Measurements from ENCODE around the gene TMC1. TPM values are rescaled to one million over a fixed set of nuclear protein-coding genes. Genes with fewer than 3 reads are reported as not detected.

TMC1 gene
- total and polyA plus RNA-seq, 2 of the 8 experiments (the other 6 are each of a cell fraction or from before 2014, with no cell fraction given), result 0.95 to 0.98 TPM

DNA sequence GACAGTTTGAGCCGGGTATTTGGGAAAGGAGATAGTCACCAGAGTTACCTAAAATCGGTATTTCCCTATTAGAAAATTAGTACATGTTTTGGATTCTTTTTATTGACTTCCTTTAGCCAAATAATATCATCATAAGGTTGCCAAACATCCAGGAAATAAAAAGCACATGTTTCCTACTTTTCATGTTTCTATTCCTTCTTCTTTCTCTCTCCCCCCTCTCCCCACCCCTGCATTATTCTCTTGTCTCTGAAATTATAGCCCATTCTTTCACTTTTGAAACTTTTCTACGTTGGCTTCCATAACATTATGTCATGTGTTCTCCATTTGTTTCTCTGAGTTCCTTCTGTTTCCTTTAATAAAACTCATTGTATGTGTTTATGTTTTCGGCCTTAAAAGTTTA is 269.6 kb downstream of the TMC1 start:
- ChIA-PET CTCF (ENCODE audit: partially characterized antibody) (interaction anchor here (0.6 kb wide), 1 partner anchor 322 kb away, joined by 3 read pairs; no protein-coding TSS in a partner anchor), POLR2A (ENCODE audit: partially characterized antibody) (no interaction called here)
- Histone ChIP-seq H3K23ac (ENCODE audit: insufficient read length) (no peak overlapping the region), H3K23me2 (ENCODE audit: low read depth, low read length) (no peaks in the 10 kb centered on the region), H3K4me1 (replicated peaks in 1 of 4; ENCODE audit: control insufficient read depth in 3 of 4, insufficient read depth in 4 of 4, low read length in 3 of 4) (no peaks in the 10 kb centered on the region), H3K79me1 (ENCODE audit: low read depth, low read length) (no peaks in the 10 kb centered on the region), H2BK15ac (ENCODE audit: low read length) (no peak overlapping the region), H3K56ac (replicated peaks; ENCODE audit: insufficient read length, low read depth, low read length) (no peak overlapping the region), H3K27me3 (replicated peaks in 1 of 4; ENCODE audit: control insufficient read depth in 3 of 4, extremely low read depth in 1 of 4, insufficient read depth in 3 of 4, low read length in 3 of 4) (no peaks in the 10 kb centered on the region), H3K9me3 (ENCODE audit: insufficient read depth in 2 of 2, low read depth in 1 of 2, low read length in 1 of 2) (no peaks in the 10 kb centered on the region), H3K18ac (ENCODE audit: extremely low read depth, low read length) (no peak overlapping the region), H2BK12ac (ENCODE audit: low read depth, low read length) (no peak overlapping the region), H3K79me2 (ENCODE audit: control insufficient read depth in 1 of 2, insufficient read depth in 2 of 2, low read length in 2 of 2) (no peaks in the 10 kb centered on the region), H2AK5ac (ENCODE audit: low read depth, low read length) (no peak overlapping the region), H2BK120ac (replicated peaks; ENCODE audit: low read depth, low read length) (no peak overlapping the region), H3K4me2 (ENCODE audit: insufficient read depth in 1 of 2, low read depth in 2 of 2, low read length in 2 of 2) (no peak overlapping the region), H2BK5ac (ENCODE audit: low read depth, low read length) (no peak overlapping the region), H2AFZ (ENCODE audit: low read length) (no peak overlapping the region), H4K8ac (ENCODE audit: extremely low read depth, insufficient read depth, low read length) (no peak overlapping the region), H2BK20ac (ENCODE audit: low read length) (no peak overlapping the region), H3K9ac (replicated peaks in 1 of 4; ENCODE audit: extremely low read depth in 1 of 4, low read depth in 3 of 4, low read length in 3 of 4) (no peak overlapping the region), H3K36me3 (ENCODE audit: control insufficient read depth in 2 of 4, insufficient read depth in 4 of 4, low read length in 3 of 4) (no peaks in the 10 kb centered on the region; a peak in 1 of 8 replicates), H3K4ac (replicated peaks; ENCODE audit: insufficient read length, low read depth, low read length) (no peak overlapping the region), H4K91ac (replicated peaks; ENCODE audit: insufficient read length, low read length) (no peak overlapping the region), H4K20me1 (replicated peaks in 1 of 2; ENCODE audit: control insufficient read depth in 1 of 2, insufficient read depth in 2 of 2, low read length in 2 of 2) (no peaks in the 10 kb centered on the region), H3K27ac (ENCODE audit: low read depth, low read length) (no peak overlapping the region), H3K14ac (ENCODE audit: insufficient read length) (no peak overlapping the region), H4K5ac (ENCODE audit: insufficient read length, low read depth, low read length) (no peak overlapping the region), H3K4me3 (ENCODE audit: extremely low read depth in 1 of 4, insufficient read depth in 2 of 4, low read depth in 3 of 4, low read length in 4 of 4) (no peak overlapping the region)
- WGBS, 2 experiments (ENCODE audit: extremely low coverage in 1 of 2, insufficient coverage in 1 of 2, insufficient read length in 1 of 2, insufficient replicate concordance in 2 of 2, low coverage in 1 of 2, low lambda C conversion rate in 2 of 2, missing lambda C conversion rate in 1 of 2), result 91% methylated on average over 4 of the region's 4 CpGs; no CpG with 5 or more reads in 1 of the 2 experiments
- no peak for FAIRE-seq
- DNase-seq (ENCODE audit: low read depth in 1 of 2, low spot score in 2 of 2), result no peak
- TF ChIP-seq RXRA (IDR thresholded peaks at IDR 0.05; ENCODE audit: insufficient read depth, low read depth, low read length), result no peak
- TF ChIP-seq PHF8 (conservative IDR thresholded peaks at IDR 0.05; ENCODE audit: low read depth, low read length), result no peak
- TF ChIP-seq CEBPB (IDR thresholded peaks at IDR 0.05; ENCODE audit: low read depth, low read length), result no peak
- no peak for TF ChIP-seq RAD21 (IDR thresholded peaks at IDR 0.05 in 1 of 2, conservative IDR thresholded peaks at IDR 0.05 in 1 of 2; ENCODE audit: low read depth in 2 of 2, low read length in 2 of 2)
- no peak for TF ChIP-seq BRCA1 (IDR thresholded peaks at IDR 0.05; ENCODE audit: low read depth, low read length)
- TF ChIP-seq FOSL1 (IDR thresholded peaks at IDR 0.05; ENCODE audit: insufficient read depth, low read depth, low read length), result no peak
- TF ChIP-seq, protein P1, sequence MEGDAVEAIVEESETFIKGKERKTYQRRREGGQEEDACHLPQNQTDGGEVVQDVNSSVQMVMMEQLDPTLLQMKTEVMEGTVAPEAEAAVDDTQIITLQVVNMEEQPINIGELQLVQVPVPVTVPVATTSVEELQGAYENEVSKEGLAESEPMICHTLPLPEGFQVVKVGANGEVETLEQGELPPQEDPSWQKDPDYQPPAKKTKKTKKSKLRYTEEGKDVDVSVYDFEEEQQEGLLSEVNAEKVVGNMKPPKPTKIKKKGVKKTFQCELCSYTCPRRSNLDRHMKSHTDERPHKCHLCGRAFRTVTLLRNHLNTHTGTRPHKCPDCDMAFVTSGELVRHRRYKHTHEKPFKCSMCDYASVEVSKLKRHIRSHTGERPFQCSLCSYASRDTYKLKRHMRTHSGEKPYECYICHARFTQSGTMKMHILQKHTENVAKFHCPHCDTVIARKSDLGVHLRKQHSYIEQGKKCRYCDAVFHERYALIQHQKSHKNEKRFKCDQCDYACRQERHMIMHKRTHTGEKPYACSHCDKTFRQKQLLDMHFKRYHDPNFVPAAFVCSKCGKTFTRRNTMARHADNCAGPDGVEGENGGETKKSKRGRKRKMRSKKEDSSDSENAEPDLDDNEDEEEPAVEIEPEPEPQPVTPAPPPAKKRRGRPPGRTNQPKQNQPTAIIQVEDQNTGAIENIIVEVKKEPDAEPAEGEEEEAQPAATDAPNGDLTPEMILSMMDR (IDR thresholded peaks at IDR 0.05; ENCODE audit: control extremely low read depth in 1 of 3, insufficient read depth in 1 of 3, low read depth in 1 of 3, low read length in 3 of 3), result no peak
- no peak for TF ChIP-seq CHD2 (IDR thresholded peaks at IDR 0.05; ENCODE audit: low read length)
- no peak for TF ChIP-seq SUZ12 (IDR thresholded peaks at IDR 0.05; ENCODE audit: low read length)
- no peak for TF ChIP-seq HDAC2 (IDR thresholded peaks at IDR 0.05; ENCODE audit: borderline replicate concordance in 1 of 2, low read depth in 2 of 2, low read length in 2 of 2)
- no peak for TF ChIP-seq RNF2 (IDR thresholded peaks at IDR 0.05; ENCODE audit: borderline replicate concordance, low read depth, low read length, missing control alignments, poor library complexity, severe bottlenecking)

Data from H1 (cell line).